ENCODE data around the gene COL12A1. TPM values are rescaled to one million over a fixed set of nuclear protein-coding genes. Genes with fewer than 3 reads are reported as not detected.

COL12A1 gene
- total and polyA plus RNA-seq, 2 experiments from 2014 or later, result 0.39 to 6.3 TPM

DNA sequence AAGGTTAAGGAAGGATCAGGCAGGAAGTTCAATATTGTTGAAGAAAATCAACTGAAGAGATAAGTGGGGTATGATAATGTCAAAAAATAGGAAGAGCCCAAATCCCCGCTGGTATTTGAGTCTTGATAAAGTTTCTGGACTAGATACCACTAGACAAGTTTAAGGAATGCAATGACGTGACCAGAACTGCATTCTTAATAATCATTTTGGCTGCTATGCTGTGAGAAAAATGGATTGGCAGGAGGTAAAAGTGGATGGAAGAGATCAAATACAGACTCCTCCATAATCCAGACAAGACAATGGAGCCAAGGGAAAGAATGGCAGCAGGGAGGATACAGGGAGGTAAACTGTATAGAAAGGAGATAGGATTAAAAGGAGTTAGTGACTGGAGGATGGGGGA is 128.2 kb downstream of the COL12A1 start:
- H3K36me3 Mint-ChIP-seq (ENCODE audit: low read depth), result no peaks in the 10 kb centered on the region
- no peak for DNase-seq (ENCODE audit: low spot score)

More for the DNA sequence above, 128.2 kb downstream of the COL12A1 start:
- H4K20me1 ChIP-seq (replicated peaks; ENCODE audit: insufficient read depth), result no peaks in the 10 kb centered on the region
- H3K4me3 ChIP-seq, result no peak overlapping the region
- no peak overlapping the region for H3K4me2 ChIP-seq
- no peaks in the 10 kb centered on the region for H3K79me2 ChIP-seq (replicated peaks; ENCODE audit: insufficient read depth)
- no peak overlapping the region for H3K27ac ChIP-seq (ENCODE audit: low read depth)
- no peak for ATAC-seq
- no peaks in the 10 kb centered on the region for H3F3A ChIP-seq (replicated peaks; ENCODE audit: low read depth)
- Mint-ChIP-seq H3K27ac (no peak overlapping the region), H3K9me3 (no peaks in the 10 kb centered on the region), H3K4me1 (no peaks in the 10 kb centered on the region; the same call in 2 of the 3 replicates), H3K27me3 (ENCODE audit: insufficient read depth, low read depth, poor library complexity) (no peaks in the 10 kb centered on the region), H3K4me3 (no peak overlapping the region)
- H3K4me1 ChIP-seq (ENCODE audit: insufficient read depth), result no peaks in the 10 kb centered on the region
- H3K36me3 ChIP-seq (ENCODE audit: insufficient read depth), result no peaks in the 10 kb centered on the region
- no peaks in the 10 kb centered on the region for H3K27me3 ChIP-seq (ENCODE audit: insufficient read depth)
- peaks cover 4% of the 10 kb centered on the region; the same call in 1 of the 2 replicates for H3K9me2 ChIP-seq (ENCODE audit: insufficient read depth)
- no peak for TF ChIP-seq EZH2 (IDR thresholded peaks at IDR 0.05; ENCODE audit: low read depth, unreplicated experiment)
- TF ChIP-seq CREB1 (CRISPR knock-in tag; IDR thresholded peaks at IDR 0.05; ENCODE audit: low read depth), result no peak
- TF ChIP-seq, protein P1, sequence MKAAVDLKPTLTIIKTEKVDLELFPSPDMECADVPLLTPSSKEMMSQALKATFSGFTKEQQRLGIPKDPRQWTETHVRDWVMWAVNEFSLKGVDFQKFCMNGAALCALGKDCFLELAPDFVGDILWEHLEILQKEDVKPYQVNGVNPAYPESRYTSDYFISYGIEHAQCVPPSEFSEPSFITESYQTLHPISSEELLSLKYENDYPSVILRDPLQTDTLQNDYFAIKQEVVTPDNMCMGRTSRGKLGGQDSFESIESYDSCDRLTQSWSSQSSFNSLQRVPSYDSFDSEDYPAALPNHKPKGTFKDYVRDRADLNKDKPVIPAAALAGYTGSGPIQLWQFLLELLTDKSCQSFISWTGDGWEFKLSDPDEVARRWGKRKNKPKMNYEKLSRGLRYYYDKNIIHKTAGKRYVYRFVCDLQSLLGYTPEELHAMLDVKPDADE (IDR thresholded peaks at IDR 0.05), result no peak
- TF ChIP-seq, protein P2, sequence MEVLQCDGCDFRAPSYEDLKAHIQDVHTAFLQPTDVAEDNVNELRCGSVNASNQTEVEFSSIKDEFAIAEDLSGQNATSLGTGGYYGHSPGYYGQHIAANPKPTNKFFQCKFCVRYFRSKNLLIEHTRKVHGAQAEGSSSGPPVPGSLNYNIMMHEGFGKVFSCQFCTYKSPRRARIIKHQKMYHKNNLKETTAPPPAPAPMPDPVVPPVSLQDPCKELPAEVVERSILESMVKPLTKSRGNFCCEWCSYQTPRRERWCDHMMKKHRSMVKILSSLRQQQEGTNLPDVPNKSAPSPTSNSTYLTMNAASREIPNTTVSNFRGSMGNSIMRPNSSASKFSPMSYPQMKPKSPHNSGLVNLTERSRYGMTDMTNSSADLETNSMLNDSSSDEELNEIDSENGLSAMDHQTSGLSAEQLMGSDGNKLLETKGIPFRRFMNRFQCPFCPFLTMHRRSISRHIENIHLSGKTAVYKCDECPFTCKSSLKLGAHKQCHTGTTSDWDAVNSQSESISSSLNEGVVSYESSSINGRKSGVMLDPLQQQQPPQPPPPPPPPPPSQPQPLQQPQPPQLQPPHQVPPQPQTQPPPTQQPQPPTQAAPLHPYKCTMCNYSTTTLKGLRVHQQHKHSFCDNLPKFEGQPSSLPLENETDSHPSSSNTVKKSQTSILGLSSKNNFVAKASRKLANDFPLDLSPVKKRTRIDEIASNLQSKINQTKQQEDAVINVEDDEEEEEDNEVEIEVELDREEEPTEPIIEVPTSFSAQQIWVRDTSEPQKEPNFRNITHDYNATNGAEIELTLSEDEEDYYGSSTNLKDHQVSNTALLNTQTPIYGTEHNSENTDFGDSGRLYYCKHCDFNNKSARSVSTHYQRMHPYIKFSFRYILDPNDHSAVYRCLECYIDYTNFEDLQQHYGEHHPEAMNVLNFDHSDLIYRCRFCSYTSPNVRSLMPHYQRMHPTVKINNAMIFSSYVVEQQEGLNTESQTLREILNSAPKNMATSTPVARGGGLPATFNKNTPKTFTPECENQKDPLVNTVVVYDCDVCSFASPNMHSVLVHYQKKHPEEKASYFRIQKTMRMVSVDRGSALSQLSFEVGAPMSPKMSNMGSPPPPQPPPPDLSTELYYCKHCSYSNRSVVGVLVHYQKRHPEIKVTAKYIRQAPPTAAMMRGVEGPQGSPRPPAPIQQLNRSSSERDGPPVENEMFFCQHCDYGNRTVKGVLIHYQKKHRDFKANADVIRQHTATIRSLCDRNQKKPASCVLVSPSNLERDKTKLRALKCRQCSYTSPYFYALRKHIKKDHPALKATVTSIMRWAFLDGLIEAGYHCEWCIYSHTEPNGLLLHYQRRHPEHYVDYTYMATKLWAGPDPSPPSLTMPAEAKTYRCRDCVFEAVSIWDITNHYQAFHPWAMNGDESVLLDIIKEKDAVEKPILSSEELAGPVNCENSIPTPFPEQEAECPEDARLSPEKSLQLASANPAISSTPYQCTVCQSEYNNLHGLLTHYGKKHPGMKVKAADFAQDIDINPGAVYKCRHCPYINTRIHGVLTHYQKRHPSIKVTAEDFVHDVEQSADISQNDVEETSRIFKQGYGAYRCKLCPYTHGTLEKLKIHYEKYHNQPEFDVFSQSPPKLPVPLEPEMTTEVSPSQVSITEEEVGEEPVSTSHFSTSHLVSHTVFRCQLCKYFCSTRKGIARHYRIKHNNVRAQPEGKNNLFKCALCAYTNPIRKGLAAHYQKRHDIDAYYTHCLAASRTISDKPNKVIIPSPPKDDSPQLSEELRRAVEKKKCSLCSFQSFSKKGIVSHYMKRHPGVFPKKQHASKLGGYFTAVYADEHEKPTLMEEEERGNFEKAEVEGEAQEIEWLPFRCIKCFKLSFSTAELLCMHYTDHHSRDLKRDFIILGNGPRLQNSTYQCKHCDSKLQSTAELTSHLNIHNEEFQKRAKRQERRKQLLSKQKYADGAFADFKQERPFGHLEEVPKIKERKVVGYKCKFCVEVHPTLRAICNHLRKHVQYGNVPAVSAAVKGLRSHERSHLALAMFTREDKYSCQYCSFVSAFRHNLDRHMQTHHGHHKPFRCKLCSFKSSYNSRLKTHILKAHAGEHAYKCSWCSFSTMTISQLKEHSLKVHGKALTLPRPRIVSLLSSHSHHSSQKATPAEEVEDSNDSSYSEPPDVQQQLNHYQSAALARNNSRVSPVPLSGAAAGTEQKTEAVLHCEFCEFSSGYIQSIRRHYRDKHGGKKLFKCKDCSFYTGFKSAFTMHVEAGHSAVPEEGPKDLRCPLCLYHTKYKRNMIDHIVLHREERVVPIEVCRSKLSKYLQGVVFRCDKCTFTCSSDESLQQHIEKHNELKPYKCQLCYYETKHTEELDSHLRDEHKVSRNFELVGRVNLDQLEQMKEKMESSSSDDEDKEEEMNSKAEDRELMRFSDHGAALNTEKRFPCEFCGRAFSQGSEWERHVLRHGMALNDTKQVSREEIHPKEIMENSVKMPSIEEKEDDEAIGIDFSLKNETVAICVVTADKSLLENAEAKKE (CRISPR knock-in tag; IDR thresholded peaks at IDR 0.05), result no peak
- TF ChIP-seq STAT1 (IDR thresholded peaks at IDR 0.05; ENCODE audit: unreplicated experiment), result no peak
- no peak for TF ChIP-seq POLR2AphosphoS5 (IDR thresholded peaks at IDR 0.05; ENCODE audit: low read depth)
- H2AFZ ChIP-seq, result no peak overlapping the region
